Right renal cortex interstitium (tissue), 3 donors: ENCODE measurements around the gene MICU2. TPM values are rescaled to one million over a fixed set of nuclear protein-coding genes. Genes with fewer than 3 reads are reported as not detected.
"Not testable (repeated sequence)": the region's sequence is repeated elsewhere in the genome, so short reads cannot be mapped to it uniquely, and the experiment has no call there.

ENCODE experiments used
- DNase-seq, 3 donors: peaks; one replicate each; pipeline ENCODE4 v3.0.0-alpha.2; 2013; ENCODE audit warnings: low read depth in 3 of 3, low spot score in 2 of 3
- polyA plus RNA-seq, 3 donors: library from polyadenylated mRNA; unstranded; fragments of 120-200 nt; gene quantifications; one replicate each; pipeline ENCODE4 v1.2.1, GENCODE V29; 2013; ENCODE audit not compliant: insufficient read length in 3 of 3

MICU2 gene
- polyA plus RNA-seq, 3 donors: 106 to 113 (median 113) TPM

- no peak for DNase-seq
Measured at GRCh38 chr13:21594715-21595545, 9.0 kb downstream of the MICU2 start.

GRCh38 chr13:21590665-21591456 is 13.1 kb downstream of the MICU2 start:
- not testable (repeated sequence) for DNase-seq

- no peak for DNase-seq
Measured at GRCh38 chr13:21590231-21590630, 13.7 kb downstream of the MICU2 start.

GRCh38 chr13:21589510-21589909 is 14.5 kb downstream of the MICU2 start:
- not testable (repeated sequence) for DNase-seq

- DNase-seq: not testable (repeated sequence)
Measured at GRCh38 chr13:21588411-21588810, 15.6 kb downstream of the MICU2 start.

DNA sequence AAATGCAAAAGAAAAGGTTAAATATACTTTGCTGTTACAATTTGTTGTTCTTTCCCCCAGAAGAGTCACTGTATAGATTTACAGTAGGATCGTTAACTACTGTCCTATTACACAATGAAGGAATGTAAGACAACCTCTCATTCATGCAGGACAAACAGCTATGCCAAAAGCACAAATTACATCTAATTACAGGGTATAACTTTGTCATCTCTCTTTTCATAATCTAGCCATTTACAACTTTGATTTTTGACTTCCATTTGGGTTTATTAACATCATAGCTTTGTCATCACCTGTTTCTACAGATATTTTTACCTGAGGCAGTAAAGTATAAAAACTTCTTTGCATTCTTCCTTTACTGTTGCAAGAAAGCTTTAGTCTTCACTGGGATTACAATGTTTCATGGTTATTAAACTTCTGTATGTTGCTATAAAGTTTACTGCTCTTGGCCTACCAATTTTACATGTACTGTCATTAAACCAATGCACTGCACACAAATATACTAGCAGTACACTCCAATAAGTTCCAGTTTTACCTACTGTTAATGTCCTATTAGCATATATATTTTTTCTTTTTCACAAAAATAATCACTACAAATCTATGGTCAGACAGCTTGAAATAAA is 18.9 kb downstream of the MICU2 start:
- no peak for DNase-seq

DNA sequence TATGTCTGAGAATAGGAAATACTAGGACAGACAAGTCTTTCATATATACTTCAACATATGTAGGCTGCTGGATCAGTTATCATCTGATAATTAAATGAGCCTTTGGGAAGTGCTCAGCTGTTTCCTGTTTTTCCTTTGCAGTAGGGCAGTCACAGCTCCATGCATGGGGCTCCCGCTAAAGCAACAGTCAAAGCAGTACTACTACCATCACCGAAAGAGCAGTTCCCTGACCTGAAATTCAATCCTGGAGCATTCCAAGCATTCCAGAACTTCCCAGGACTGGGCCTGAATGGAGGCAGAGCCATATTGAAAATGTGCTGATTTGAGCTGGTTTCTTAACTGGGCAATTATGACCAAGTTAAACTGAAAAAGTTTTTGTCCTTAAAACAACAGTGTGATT is 20.5 kb downstream of the MICU2 start:
- DNase-seq: no peak

- no peak for DNase-seq
Measured at GRCh38 chr13:21580736-21581135, 23.2 kb downstream of the MICU2 start.

DNA sequence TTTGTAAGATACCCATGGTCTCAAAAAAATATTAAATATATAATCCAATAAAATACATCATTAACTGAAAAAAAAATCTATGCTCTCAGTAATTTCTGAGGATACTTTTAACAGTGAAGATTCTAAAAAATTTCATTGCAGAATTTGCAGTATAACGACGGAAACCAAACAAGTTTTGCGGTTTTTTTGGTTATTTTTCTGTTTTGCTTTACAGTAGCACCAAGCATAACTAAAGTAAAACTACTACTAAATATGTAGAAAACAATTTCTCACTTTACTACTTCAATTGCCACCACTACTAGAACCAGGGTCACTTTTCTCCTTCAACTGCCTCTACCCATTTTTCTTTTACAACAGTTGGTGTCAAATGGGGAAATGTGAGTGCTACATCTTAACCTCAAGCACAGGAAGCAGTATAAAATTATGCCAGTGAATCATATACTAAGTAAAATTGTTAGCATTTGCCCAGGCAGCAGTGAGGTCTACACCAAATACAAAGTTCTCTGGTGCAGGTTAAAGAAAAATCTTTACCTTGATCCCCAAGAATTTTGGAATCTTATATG is 24.1 kb downstream of the MICU2 start:
- DNase-seq: no peak

GRCh38 chr13:21578748-21579147 is 25.2 kb downstream of the MICU2 start:
- no peak for DNase-seq

- no peak for DNase-seq
Measured at GRCh38 chr13:21576426-21576825, 27.5 kb downstream of the MICU2 start.

GRCh38 chr13:21573920-21574712 is 29.9 kb downstream of the MICU2 start:
- no peak for DNase-seq

DNA sequence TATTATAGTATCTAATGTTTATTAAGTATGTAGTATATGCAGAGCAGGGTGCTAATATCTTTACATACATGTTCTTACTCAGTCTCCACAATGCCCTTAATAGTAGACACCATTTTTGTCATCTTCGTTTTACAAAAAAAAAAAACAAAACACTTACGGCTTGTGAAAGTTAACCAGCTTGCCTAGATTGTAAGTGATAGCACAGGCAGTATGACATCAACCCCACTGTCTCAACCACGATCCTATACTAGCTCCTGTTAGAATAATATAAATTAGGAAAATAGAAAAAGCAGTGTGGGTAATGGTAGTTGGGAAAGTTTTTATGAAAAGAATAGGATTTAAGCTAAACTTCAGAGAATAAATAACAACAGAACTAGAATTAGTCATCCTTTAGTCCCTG is 34.3 kb downstream of the MICU2 start:
- DNase-seq: no peak

DNA sequence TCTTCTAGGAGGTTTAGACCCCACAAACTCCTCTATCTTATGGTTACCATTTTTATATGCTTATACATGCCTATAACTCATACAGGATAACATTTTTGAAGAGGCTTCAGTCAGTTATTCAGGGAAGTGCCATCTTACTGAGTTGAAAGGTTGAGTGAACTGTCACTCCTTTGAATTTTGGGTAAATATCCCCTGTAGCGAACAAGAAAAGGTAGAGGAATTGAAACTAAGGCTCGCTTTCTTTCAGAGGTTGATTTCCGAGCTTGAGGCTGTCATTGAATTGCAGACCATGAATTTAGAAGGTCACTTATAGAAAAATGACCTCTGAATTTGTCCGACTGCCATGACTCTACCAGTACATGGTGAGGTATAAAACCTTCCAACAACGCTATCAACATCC is 35.1 kb downstream of the MICU2 start:
- DNase-seq: no peak

DNA sequence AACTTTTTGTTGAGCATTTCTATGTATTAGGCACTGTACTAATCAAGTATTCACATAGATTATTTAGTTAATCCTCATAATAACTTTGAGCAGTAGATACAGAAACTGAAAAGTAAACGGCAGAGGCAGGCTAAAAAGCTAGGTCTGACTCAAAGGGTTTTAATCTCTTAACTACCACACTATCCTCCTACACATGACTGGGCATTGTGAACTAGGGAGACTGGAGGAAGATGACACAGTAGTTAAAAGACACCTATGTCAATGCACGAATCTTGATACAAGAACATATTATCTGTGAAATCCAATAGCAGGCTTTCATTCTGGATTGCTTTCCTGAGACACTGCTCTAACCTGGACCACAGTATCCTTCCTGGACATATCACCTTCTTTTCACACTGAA is 36.3 kb downstream of the MICU2 start:
- DNase-seq: no peak

GRCh38 chr13:21557995-21558394 is 46.0 kb downstream of the MICU2 start:
- no peak for DNase-seq

GRCh38 chr13:21556051-21556450 is 47.9 kb downstream of the MICU2 start:
- DNase-seq: no peak

DNA sequence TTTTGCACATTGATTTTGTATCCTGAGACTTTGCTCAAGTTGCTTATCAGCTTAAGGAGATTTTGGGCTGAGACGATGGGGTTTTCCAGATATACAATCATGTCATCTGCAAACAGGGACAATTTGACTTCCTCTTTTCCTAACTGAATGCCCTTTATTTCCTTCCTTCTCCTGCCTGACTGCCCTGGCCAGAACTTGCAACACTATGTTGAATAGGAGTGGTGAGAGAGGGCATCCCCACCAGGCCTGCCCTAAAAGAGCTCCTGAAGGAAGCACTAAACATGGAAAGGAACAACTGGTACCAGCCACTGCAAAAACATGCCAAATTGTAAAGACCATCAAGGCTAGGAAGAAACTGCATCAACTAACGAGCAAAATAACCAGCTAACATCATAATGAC is 50.7 kb downstream of the MICU2 start:
- DNase-seq: not testable (repeated sequence)

DNA sequence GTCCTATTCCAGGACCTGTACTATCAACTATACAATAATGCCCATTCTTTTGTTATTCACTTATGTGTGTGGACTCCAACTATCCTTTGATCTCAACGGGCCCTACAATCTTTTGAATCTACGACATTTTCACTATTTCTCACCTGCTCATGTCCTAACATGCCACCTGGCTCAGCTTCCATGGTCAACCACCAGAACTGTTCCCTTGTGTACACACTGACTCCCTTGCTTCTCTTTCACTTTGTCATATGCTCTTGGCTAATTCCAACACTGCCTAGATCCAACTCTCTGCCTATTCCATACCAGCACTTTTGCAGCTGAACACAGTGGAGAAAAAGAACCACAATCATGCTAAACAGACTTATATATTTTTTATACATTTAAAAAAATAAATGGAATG is 53.1 kb downstream of the MICU2 start:
- DNase-seq: no peak

- no peak for DNase-seq
Measured at GRCh38 chr13:21549633-21550032, 54.3 kb downstream of the MICU2 start.
